Fibroblast of lung (primary cell): ENCODE data around the gene NOXRED1. TPM values are rescaled to one million over a fixed set of nuclear protein-coding genes. Genes with fewer than 3 reads are reported as not detected.

Source experiments
- DNase-seq, 2 donors: peaks; one replicate each; pipeline versions ENCODE4 v3.0.0 to v3.0.0-alpha.2; 2010; ENCODE audit warnings: low read depth in 2 of 2
- H2AFZ ChIP-seq: 2 replicates; pipeline ENCODE4 v1.5.1; 2012; ENCODE audit warnings: low read length, control low read depth, inconsistent platforms
- H3K27ac ChIP-seq: 2 replicates; pipeline ENCODE4 v1.5.1; 2011; ENCODE audit warnings: low read length, control low read depth; ENCODE audit not compliant: insufficient read depth
- H3K27me3 ChIP-seq: 2 replicates; pipeline ENCODE4 v1.5.1; 2011; ENCODE audit warnings: mild to moderate bottlenecking, low read length; ENCODE audit not compliant: control insufficient read depth, insufficient read depth
- H3K36me3 ChIP-seq: 2 replicates; pipeline ENCODE4 v1.5.1; 2011; ENCODE audit warnings: low read length; ENCODE audit not compliant: control insufficient read depth, insufficient read depth
- H3K4me1 ChIP-seq: 2 replicates; pipeline ENCODE4 v1.5.1; 2011; ENCODE audit warnings: low read length; ENCODE audit not compliant: control insufficient read depth, insufficient read depth; ENCODE audit errors: extremely low read depth
- H3K4me2 ChIP-seq: 2 replicates; pipeline ENCODE4 v1.5.1; 2011; ENCODE audit warnings: low read length, control low read depth; ENCODE audit not compliant: insufficient read depth; ENCODE audit errors: extremely low read depth
- H3K4me3 ChIP-seq, 4 experiments: fragments of 200-600 bp in 1 of 4; sonication (generic) in 1 of 4; replicated peaks in 1 of 4; 2 replicates each; pipeline ENCODE4 v1.5.1; 2011 to 2016; ENCODE audit warnings: low read length in 4 of 4, low read depth in 3 of 4, mild to moderate bottlenecking in 3 of 4, control low read depth in 2 of 4, inconsistent platforms in 1 of 4, mixed read lengths in 1 of 4; ENCODE audit not compliant: insufficient read depth in 1 of 4; ENCODE audit errors: control extremely low read depth in 1 of 4
- H3K79me2 ChIP-seq: 2 replicates; pipeline ENCODE4 v1.5.1; 2012; ENCODE audit warnings: mild to moderate bottlenecking, low read length, inconsistent platforms; ENCODE audit not compliant: control insufficient read depth, insufficient read depth
- H3K9ac ChIP-seq: 2 replicates; pipeline ENCODE4 v1.5.1; 2011; ENCODE audit warnings: mild to moderate bottlenecking, low read length, control low read depth; ENCODE audit not compliant: insufficient read depth
- H3K9me3 ChIP-seq: 2 replicates; pipeline ENCODE4 v1.5.1; 2012; ENCODE audit warnings: low read depth, low read length; ENCODE audit not compliant: control insufficient read depth, insufficient read depth
- H4K20me1 ChIP-seq: 2 replicates; pipeline ENCODE4 v1.5.1; 2011; ENCODE audit warnings: low read length; ENCODE audit not compliant: control insufficient read depth, insufficient read depth; ENCODE audit errors: extremely low read depth
- CTCF ChIP-seq, 2 donors: IDR thresholded peaks in 1 of 2; conservative IDR thresholded peaks in 1 of 2; 1 replicate in 1 of 2; 2 replicates in 1 of 2; pipeline ENCODE4 v1.5.1; 2011 to 2012; ENCODE audit warnings: low read length in 2 of 2, control low read depth in 1 of 2, inconsistent platforms in 1 of 2, low read depth in 1 of 2, mild to moderate bottlenecking in 1 of 2
- EZH2 ChIP-seq: IDR thresholded peaks from 2 replicates; pipeline ENCODE4 v1.5.1; 2012; ENCODE audit warnings: low read length, control low read depth, mild to moderate bottlenecking; ENCODE audit errors: missing control alignments
- polyA plus RNA-seq, 2 donors: library from polyadenylated mRNA; depleted of rRNA in 1 of 2; stranded (reverse) in 1 of 2; unstranded in 1 of 2; fragments of >200 nt; gene quantifications; 2 replicates each; pipeline ENCODE4 v1.2.1, GENCODE V29; 2011 to 2012; ENCODE audit warnings: missing spikeins in 1 of 2
- total RNA-seq: library from RNA; depleted of rRNA; stranded (reverse); fragments of >200 nt; gene quantifications from 2 replicates; pipeline ENCODE4 v1.2.1, GENCODE V29; 2014

Gene NOXRED1
- total and polyA plus RNA-seq, 2 donors (not counting 1 experiment from before 2014, with no cell fraction given), result 0.14 to 0.83 TPM

DNA sequence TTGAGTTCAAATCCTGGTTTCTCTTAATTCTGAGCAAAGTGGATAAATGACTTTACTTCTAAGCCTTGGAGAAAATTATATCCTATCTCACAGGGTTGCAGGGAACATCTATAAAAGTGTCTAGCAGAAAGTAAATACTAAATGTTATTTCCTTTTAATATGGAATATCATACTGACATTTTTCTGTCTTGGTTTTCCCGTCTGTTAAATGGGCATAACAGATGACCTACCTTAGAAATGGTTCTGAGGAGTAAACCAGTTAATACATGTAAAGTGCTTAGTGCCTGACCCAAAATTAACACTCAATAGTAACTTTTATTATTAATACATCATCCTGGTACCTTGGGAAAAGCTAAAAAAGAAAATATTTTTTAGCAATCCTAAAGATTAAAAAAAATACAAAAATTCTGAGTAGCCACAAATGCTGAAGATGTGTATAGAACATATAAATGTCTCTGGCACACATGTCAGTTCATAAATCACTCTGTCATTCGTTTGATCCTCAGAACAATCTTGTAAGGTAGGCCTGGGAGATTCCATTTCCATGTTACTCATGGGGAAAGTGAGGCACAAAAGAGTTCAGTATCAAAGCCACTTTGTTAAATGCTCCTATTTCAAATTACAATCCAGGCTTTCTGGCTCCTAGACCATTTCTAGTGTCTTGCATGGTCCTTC, 32.8 kb upstream of the NOXRED1 start:
- Histone ChIP-seq H3K4me1 (peaks cover 2% of the 10 kb centered on the region), H4K20me1 (peaks cover 2% of the 10 kb centered on the region), H3K27me3 (no peaks in the 10 kb centered on the region), H3K27ac (no peak overlapping the region), H3K79me2 (peaks cover 31% of the 10 kb centered on the region), H3K4me2 (peak overlapping the region; percentile 74), H3K4me3 (peak overlapping the region; percentile 72 to 99 (median 87)), H3K36me3 (peaks cover 4% of the 10 kb centered on the region), H3K9ac (no peak overlapping the region), H3K9me3 (no peaks in the 10 kb centered on the region), H2AFZ (no peak overlapping the region)
- no peak for TF ChIP-seq EZH2
- no peak for TF ChIP-seq CTCF (conservative IDR thresholded peaks at IDR 0.05 in 1 of 2, IDR thresholded peaks at IDR 0.05 in 1 of 2; ENCODE audit: low read depth in 1 of 2, low read length in 2 of 2)
- DNase-seq, result no peak

GRCh38 chr14:77442196-77442595, 18.9 kb upstream of the NOXRED1 start:
- TF ChIP-seq CTCF (conservative IDR thresholded peaks at IDR 0.05 in 1 of 2, IDR thresholded peaks at IDR 0.05 in 1 of 2; ENCODE audit: low read depth in 1 of 2, low read length in 2 of 2) (no peak), EZH2 (no peak)
- Histone ChIP-seq H3K27me3 (no peaks in the 10 kb centered on the region), H3K36me3 (peaks cover 5% of the 10 kb centered on the region), H3K79me2 (no peaks in the 10 kb centered on the region), H4K20me1 (no peaks in the 10 kb centered on the region), H3K27ac (no peak overlapping the region), H3K4me3 (no peak overlapping the region), H2AFZ (no peak overlapping the region), H3K9ac (no peak overlapping the region), H3K4me2 (no peak overlapping the region), H3K9me3 (no peaks in the 10 kb centered on the region), H3K4me1 (no peaks in the 10 kb centered on the region)
- DNase-seq, result no peak

- H3K79me2 ChIP-seq, result no peaks in the 10 kb centered on the region
- H3K9me3 ChIP-seq, result no peaks in the 10 kb centered on the region
- no peak overlapping the region for H3K27ac ChIP-seq
- no peak overlapping the region for H3K4me3 ChIP-seq
- TF ChIP-seq CTCF (conservative IDR thresholded peaks at IDR 0.05 in 1 of 2, IDR thresholded peaks at IDR 0.05 in 1 of 2; ENCODE audit: low read depth in 1 of 2, low read length in 2 of 2), result no peak
- TF ChIP-seq EZH2, result no peak
- no peaks in the 10 kb centered on the region for H4K20me1 ChIP-seq
- peaks cover 8% of the 10 kb centered on the region for H3K36me3 ChIP-seq
- peaks cover 4% of the 10 kb centered on the region for H3K4me1 ChIP-seq
- DNase-seq, result no peak
- H2AFZ ChIP-seq, result no peak overlapping the region
- H3K27me3 ChIP-seq, result no peaks in the 10 kb centered on the region
- no peak overlapping the region for H3K4me2 ChIP-seq
- no peak overlapping the region for H3K9ac ChIP-seq
Observed at GRCh38 chr14:77439861-77440260, 16.5 kb upstream of the NOXRED1 start.
